ENCODE measurements around the gene RCOR1. TPM values are rescaled to one million over a fixed set of nuclear protein-coding genes. Genes with fewer than 3 reads are reported as not detected.

RCOR1 gene
- total and polyA plus RNA-seq, 2 of the 8 experiments (the other 6 are each of a cell fraction or from before 2014, with no cell fraction given), result 12.3 to 26.3 TPM

DNA sequence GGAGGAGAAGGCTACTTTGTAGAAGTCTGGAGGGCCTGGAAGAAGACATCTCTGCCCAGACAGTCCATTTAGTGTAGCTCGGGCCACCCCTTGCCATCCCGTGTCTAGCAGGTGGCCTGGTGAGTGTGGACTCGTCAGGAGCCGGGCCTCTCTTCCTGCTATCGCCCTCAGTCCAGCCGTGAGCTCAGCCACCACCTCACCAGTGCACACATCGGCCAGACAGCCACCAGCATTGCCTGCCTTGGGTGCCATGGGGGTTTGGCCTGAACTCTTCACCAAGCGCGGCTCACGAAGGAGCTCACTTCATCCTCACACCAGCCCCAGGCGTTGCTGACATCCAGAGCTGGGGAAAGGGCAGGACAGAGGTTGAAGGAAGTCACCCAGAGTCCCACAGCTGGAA, 165.2 kb downstream of the RCOR1 start (continued):
- TF ChIP-seq USF2 (IDR thresholded peaks at IDR 0.05; ENCODE audit: low read length) (no peak), SRF (IDR thresholded peaks at IDR 0.05; ENCODE audit: low read depth, low read length) (no peak), RNF2 (IDR thresholded peaks at IDR 0.05; ENCODE audit: borderline replicate concordance, low read depth, low read length, missing control alignments, poor library complexity, severe bottlenecking) (no peak), TCF12 (IDR thresholded peaks at IDR 0.05; ENCODE audit: low read depth, low read length) (no peak), SAP30 (IDR thresholded peaks at IDR 0.05; ENCODE audit: insufficient read depth, insufficient replicate concordance, low read length) (no peak), EZH2 (IDR thresholded peaks at IDR 0.05; ENCODE audit: low read depth, low read length, severe bottlenecking) (no peak), TBP (IDR thresholded peaks at IDR 0.05; ENCODE audit: low read depth, low read length) (no peak), CEBPB (IDR thresholded peaks at IDR 0.05; ENCODE audit: low read depth, low read length) (no peak), MAFK (IDR thresholded peaks at IDR 0.05; ENCODE audit: low read depth, low read length) (no peak)
